Stimulated activated CD8-positive, alpha-beta memory T cell treated with anti-CD3 and anti-CD28 coated beads, Interleukin-7, amount 100 ng/mL, for 1 hour (primary cell): ENCODE measurements around the gene CALML5.

Experiments
- DNase-seq, 2 donors: peaks; one replicate each; pipeline ENCODE4 v3.0.0-alpha.2; 2020; ENCODE audit warnings: low read depth in 2 of 2

Gene CALML5, protein sequence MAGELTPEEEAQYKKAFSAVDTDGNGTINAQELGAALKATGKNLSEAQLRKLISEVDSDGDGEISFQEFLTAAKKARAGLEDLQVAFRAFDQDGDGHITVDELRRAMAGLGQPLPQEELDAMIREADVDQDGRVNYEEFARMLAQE

GRCh38 chr10:5499493-5500140, at the start of gene CALML5:
Gene CALML5, minus strand, starts transcription at chr10:5499570. Its CDS starts 132 bp downstream, at chr10:5499438.
- no peak for DNase-seq

DNA sequence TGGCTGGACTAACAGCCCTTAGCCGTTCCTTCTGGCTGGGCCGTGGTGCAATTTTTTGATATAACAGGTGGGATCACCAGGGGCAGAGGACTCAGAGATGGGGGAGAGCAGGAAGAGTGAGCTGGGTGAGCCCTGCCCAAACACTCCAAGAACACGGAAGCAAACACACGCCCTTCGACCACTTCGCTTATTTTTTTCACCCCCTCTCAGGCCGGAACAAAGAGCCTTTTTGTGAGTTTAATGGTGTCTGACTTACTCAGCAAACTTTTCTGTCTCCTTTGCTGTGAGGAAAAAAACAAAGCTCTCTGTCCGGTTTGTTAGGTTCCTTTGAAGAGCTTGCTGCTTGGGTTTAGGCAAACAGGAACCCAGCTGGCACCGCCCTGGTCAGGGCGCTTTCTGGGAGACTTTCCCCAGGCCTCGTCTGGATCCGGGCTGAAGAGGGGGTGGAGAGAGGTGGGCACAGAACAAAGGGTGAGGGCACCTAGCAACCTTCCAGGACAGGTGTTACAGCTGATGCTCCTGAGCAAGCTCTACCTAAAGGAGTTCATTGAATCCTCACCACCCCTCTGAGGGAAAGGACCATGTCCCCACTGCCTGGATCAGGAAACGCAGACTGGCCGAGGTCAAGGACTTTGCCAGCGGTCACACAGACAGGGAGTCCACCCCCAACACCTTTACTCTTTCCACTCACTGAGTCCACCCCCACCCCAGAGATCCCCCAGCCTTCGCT, 48.7 kb upstream of the CALML5 start:
- DNase-seq: no peak

DNA sequence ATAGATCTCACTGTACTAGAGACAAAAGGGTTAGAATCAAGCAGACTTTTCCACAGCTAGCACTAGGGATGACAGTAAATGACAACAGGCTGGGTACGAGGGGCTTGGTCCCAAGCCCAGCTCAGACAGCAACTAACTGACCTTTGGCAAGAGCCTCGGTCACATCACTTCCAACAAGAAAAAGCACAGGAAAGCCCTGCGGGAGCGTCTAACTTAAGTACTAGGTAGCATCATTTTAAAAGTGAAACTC, 48.2 kb upstream of the CALML5 start:
- DNase-seq: no peak

- no peak for DNase-seq
These were observed 47.7 kb upstream of the CALML5 start for GRCh38 chr10:5546891-5547680.

DNA sequence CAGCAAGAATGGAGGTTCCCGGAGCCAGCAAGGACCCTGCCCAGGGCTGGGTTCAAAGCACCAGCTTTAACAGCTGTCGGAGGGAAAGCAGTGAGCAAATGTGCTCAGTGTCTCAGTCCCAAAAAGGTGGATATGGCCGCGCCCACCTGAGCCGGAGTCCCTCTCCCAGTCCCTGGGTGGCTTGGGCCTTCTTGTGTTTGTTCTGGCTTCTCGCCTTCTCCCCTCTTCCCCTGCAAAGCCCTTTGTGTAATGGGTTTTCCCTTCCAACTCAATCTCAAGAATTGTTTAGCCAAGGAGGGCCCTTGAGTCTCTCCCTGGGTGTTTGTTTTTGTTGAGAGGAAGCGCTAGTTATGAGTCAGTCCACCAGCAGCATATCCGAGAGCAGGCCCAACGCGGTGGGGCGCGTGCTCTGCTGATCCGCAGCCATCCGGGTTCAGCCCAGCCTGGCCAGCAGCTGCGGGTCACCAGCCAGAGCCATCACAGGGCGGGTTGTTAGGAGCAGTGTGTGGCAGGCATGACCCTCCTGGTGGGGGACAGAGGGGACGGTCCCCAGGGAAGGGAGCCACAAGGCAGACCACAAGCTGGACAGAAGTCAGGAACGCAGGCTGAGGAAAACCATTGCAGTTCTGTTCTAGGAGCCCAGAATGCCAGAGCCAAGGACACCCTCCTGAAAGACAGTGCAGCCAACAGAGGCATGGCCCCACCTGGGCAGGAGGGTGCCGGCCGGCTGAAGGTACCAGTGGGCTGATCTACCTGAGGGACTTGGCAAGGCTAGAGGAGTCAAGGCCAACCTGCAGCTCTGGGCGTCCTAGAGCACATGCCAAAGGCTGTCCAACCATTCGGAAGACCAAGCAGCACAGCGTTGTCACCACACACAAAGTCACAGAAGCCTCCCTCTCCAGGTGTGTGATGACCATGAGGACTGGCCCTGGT, 46.7 kb upstream of the CALML5 start:
- DNase-seq: no peak

- no peak for DNase-seq
These were observed 46.0 kb upstream of the CALML5 start for GRCh38 chr10:5545426-5545777.

DNA sequence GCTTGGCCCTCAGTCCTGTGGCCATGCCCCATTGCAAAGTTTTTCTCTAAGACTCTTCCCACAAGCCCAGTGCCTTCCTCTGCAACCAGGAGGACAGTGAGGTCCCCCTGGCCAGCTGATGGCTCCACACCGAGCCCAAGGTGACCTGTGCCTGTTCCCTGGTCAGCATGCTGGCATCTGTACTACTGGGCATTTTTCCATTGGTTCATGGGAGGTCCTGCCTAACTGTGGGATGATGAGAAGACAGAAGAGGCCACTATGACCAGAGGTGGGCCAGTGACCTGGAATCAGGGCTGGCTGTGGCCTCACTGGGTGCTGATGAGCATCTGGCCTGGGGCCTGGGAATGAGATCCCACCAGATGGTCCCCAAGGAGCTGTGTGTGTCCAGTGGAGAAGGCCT, 45.6 kb upstream of the CALML5 start:
- no peak for DNase-seq

- no peak for DNase-seq
These were observed 44.9 kb upstream of the CALML5 start for GRCh38 chr10:5544216-5544805.

DNA sequence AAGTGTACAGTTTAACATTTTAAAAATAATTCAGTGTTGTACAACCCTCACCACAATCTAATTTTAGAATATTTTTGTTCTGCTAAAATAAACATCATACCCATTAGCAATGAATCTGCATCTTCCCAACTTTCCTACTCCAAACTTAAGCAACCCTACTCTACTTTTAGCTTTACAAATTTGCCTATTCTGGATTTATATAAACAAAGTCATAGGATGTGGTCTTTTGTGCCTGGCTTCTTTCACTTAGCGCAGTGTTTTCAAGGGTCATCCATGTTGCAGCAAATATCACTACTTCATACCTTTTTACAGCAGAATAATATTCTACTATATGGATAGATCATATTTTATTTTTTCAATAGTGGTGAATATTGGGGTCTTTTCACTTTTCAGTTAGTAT, 44.3 kb upstream of the CALML5 start:
- DNase-seq: no peak

GRCh38 chr10:5542100-5542499, 42.7 kb upstream of the CALML5 start:
- no peak for DNase-seq

DNA sequence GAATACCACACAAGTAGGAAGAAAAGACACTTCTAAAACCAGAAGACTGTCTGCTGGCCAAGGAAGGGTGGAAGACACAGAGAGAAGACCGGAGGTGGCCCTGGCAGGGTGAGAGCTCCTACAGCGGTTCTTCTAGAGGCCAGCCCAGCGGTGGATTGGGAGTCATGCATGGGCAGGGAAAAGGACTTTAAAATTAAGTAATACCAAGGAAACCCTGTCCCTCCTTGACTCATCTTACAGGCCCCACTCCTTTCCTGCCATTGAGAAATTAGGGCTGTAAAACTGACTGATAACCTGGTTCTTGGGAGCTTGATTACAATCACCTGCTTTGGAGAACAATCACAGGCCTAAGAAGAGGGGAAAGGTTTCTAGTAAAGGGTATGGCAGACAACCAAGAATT, 41.5 kb upstream of the CALML5 start:
- DNase-seq: no peak

DNA sequence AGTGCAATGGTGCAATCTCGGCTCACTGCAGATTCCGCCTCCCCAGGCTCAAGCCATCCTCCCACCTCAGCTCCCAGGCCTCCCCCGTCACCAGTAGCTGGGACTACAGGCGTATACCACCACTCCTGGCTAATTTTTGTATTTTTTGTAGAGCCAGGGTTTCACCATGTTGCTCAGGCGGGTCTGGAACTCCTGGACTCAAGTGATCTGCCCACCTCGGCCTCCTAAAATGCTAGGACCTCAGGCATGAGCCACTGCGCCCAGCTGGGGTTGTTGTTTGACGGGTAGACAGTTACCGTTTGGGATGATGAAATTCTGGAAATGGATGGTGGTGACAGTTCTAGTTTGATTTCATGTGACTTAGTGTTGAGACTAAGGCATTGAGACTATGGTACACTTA, 40.7 kb upstream of the CALML5 start:
- no peak for DNase-seq

- DNase-seq: no peak
These were observed 39.7 kb upstream of the CALML5 start for GRCh38 chr10:5538892-5539651.

DNA sequence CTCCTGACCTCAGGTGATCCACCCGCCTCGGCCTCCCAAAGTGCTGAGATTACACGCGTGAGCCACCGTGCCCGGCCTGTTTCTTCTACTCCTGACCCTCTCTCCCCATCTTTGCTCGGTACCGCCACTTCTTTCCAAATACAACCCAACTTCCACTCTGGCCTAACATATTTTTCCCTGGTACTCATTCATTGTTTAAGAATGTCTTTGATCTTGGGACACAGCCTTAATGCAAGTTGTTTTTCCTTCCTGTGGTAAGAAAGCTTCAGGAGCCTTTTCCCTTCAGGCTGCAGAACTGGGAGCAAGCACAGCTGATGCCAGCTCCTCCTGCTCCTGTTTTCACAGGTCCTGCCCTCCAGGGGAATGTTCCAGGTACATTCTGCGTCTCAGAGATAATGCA, 39.1 kb upstream of the CALML5 start:
- DNase-seq: no peak

DNA sequence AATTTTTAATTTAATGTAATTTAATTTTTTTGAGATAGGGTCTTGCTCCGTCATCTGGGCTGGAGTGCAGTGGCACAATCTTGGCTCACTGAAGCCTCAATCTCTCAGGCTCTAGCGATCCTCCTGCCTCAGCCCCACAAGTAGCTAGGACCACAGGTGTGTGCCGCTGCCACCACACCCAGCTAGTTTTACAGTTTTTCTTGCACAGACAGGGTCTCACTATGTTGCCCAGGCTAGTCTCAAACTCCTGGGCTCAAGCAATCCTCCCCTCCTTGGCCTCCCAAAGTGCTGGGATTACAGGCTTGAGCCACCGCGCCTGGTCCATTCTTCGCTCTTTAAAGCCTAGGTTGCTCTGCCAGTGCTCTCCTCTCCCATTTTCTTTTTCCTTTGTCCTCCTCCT, 38.3 kb upstream of the CALML5 start:
- DNase-seq: no peak

DNA sequence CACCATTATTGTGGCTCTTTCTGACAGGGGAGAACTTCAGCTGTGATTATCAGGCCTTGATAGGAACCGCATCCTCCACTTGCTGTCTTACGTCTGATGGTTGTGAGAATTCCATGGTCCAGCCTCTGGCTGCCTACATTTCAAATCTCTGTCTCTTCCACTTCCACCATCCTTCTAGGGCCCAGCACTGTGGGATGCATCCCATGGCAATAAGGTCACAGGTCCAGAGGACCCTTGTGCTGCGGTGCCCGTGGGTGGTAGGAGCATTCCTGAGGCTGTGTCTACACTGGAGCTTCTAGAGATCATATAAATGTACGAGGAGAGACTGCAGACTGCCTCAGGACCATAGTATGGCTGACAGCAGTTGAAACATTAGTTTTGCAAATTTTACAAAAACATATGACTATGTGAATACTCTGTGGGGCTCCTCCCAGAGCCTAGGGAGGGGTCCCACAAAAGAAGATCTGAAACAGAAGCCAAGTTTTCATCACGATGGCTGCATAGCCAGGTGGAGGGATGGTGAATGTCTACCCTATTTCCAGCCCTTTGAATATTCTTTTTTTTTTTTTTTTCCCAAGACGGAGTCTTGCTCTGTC, 37.2 kb upstream of the CALML5 start:
- no peak for DNase-seq

- no peak for DNase-seq
These were observed 35.8 kb upstream of the CALML5 start for GRCh38 chr10:5534880-5535856.

DNA sequence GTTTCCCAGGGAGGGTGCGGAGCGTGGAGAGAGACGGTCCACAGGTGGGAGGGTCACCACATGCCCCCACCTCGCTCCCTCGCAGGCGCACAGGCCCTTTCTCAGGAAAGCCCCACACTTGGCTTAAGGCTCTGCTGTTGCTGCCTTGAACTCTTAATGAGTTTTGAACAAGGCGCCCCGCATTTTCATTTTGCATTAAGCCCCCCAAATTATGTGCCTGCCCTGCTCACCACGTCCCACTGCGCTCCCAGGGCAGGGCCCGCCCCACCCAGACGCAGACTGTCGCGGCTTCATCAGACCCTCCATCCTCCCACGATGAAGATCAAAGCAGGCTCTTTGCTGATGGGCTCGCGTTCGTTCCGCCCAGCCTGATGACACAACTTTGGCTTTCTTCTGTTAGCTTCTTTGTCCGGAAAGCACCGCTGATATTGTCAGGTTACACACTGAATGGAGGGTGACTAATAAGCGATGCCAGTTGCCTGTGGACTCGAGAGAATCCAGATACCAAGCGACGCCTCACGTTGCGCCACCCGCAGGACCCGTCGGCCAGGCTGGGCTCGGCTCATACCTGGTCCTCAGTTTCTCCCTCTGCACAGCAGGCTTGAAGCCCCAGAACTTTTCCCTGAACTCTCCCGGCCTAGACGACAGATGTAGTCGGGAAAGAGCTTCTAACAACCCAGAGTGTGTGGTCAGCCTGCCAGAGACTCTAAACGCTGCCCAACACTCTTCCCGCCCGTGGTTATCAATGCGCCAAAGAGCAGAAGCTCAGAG, 34.9 kb upstream of the CALML5 start:
- DNase-seq: no peak
